ENCODE results near the gene GPR75. TPM values are rescaled to one million over a fixed set of nuclear protein-coding genes. Genes with fewer than 3 reads are reported as not detected.

GPR75 gene
- total RNA-seq, 1 experiment from 2014 or later: 5.3 TPM

DNA sequence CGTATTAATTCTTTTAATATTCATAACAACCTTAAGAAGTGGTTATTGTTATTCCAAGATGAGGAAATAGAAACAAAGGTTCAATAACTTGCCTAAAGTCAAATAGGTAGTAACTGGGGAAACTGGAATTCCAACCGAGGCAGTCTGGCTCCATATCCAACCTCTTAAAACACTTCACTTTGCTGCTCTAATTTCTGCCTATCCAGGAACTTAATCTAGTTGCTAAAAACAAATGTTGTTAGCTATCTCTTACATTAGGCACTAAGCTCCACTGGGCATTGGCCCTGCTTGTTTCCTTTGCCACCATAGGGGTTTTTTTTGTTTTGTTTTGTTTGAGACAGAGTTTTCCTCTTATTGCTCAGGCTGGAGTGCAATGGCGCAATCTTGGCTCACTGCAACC, 48.2 kb downstream of the GPR75 start:
- H3K18ac ChIP-seq (ENCODE audit: insufficient read length, low read depth, low read length): no peak overlapping the region
- H2BK12ac ChIP-seq (ENCODE audit: insufficient read length, low read depth, low read length): no peak overlapping the region
- H2BK20ac ChIP-seq (ENCODE audit: low read depth, low read length, poor library complexity, severe bottlenecking): no peak overlapping the region
- no peak overlapping the region for H3K27ac ChIP-seq (ENCODE audit: insufficient read length, low read depth, low read length)
- no peak overlapping the region for H4K91ac ChIP-seq (ENCODE audit: insufficient read length, low read depth, low read length)
- no peak overlapping the region for H3K27ac Mint-ChIP-seq
- H3K4ac ChIP-seq (ENCODE audit: low read depth, low read length): no peak overlapping the region
- H2BK120ac ChIP-seq (ENCODE audit: low read depth, low read length, poor library complexity, severe bottlenecking): no peak overlapping the region
- H3K4me3 Mint-ChIP-seq: no peak overlapping the region
- H3K23me2 ChIP-seq (ENCODE audit: insufficient read length, low read depth, low read length, poor library complexity, severe bottlenecking): no peaks in the 10 kb centered on the region
- no peak overlapping the region for H2AK5ac ChIP-seq (ENCODE audit: insufficient read length, low read length)
- no peak overlapping the region for H2BK5ac ChIP-seq (ENCODE audit: insufficient read length, low read length)
- WGBS (ENCODE audit: extremely low coverage, insufficient read length, low lambda C conversion rate): no CpG with 5 or more reads among the region's 3 CpGs
- no peak overlapping the region for H3K23ac ChIP-seq (ENCODE audit: insufficient read length, low read depth, low read length)
- no peak overlapping the region for H3T11ph ChIP-seq (ENCODE audit: low read length)
- peaks cover 10 to 63% (median 57%) of the 10 kb centered on the region in 3 experiments for H3K36me3 Mint-ChIP-seq (ENCODE audit: insufficient read depth in 1 of 3, low read depth in 3 of 3)
- no peak for DNase-seq
- TF ChIP-seq, protein P1, sequence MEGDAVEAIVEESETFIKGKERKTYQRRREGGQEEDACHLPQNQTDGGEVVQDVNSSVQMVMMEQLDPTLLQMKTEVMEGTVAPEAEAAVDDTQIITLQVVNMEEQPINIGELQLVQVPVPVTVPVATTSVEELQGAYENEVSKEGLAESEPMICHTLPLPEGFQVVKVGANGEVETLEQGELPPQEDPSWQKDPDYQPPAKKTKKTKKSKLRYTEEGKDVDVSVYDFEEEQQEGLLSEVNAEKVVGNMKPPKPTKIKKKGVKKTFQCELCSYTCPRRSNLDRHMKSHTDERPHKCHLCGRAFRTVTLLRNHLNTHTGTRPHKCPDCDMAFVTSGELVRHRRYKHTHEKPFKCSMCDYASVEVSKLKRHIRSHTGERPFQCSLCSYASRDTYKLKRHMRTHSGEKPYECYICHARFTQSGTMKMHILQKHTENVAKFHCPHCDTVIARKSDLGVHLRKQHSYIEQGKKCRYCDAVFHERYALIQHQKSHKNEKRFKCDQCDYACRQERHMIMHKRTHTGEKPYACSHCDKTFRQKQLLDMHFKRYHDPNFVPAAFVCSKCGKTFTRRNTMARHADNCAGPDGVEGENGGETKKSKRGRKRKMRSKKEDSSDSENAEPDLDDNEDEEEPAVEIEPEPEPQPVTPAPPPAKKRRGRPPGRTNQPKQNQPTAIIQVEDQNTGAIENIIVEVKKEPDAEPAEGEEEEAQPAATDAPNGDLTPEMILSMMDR (conservative IDR thresholded peaks at IDR 0.05): no peak
- no peak overlapping the region for H4K5ac ChIP-seq (ENCODE audit: insufficient read length, low read depth, low read length)
- no peak overlapping the region for H4K8ac ChIP-seq (replicated peaks; ENCODE audit: insufficient read length, low read depth, low read length)
- H3K27me3 Mint-ChIP-seq (ENCODE audit: low read depth): no peaks in the 10 kb centered on the region
- no peak overlapping the region for H3K14ac ChIP-seq (ENCODE audit: insufficient read depth, low read length)
- no peak overlapping the region for H2BK15ac ChIP-seq (ENCODE audit: low read depth, low read length)
- no peaks in the 10 kb centered on the region for H3K9me3 Mint-ChIP-seq
- H3K4me2 ChIP-seq (ENCODE audit: insufficient read depth, insufficient read length, low read length): no peak overlapping the region
- H2AFZ ChIP-seq (ENCODE audit: low read length): no peak overlapping the region
- no peaks in the 10 kb centered on the region for H3K27me3 ChIP-seq (ENCODE audit: insufficient read depth, low read length)
- H4K20me1 ChIP-seq (ENCODE audit: control insufficient read depth, insufficient read depth, insufficient read length): no peaks in the 10 kb centered on the region
- H3K4me1 ChIP-seq (ENCODE audit: insufficient read depth, low read length): no peaks in the 10 kb centered on the region
- H3K9ac ChIP-seq (ENCODE audit: extremely low read depth, insufficient read length, low read length): no peak overlapping the region
- H3K79me1 ChIP-seq (ENCODE audit: insufficient read depth, low read depth, low read length, poor library complexity, severe bottlenecking): no peaks in the 10 kb centered on the region
- no peaks in the 10 kb centered on the region for H3K4me1 Mint-ChIP-seq
- H3K56ac ChIP-seq (ENCODE audit: insufficient read length, low read depth, low read length): no peak overlapping the region
- no peaks in the 10 kb centered on the region for H3K79me2 ChIP-seq (ENCODE audit: insufficient read depth, low read length)
- H3K9me3 ChIP-seq (ENCODE audit: control insufficient read depth, low read depth, low read length): no peaks in the 10 kb centered on the region

Small RNAs within 50 kb of the gene (microRNA-seq; reads per million reads assigned to microRNA genes)
- gene MIR3682 (ENCODE audit: borderline microRNAs expressed): not detected

Other genes with a start within 250 kb of the GPR75 start
- gene CHAC2, start 92.2 kb downstream of the GPR75 start, total RNA-seq (2021): 10.7 and 11.3 TPM in 2 replicates
- gene ASB3, start 73.0 kb downstream of the GPR75 start, total RNA-seq (2021): 23.1 and 25.5 TPM in 2 replicates
- gene ERLEC1, start 72.9 kb downstream of the GPR75 start, total RNA-seq (2021): 21.6 and 23.3 TPM in 2 replicates
- gene PSME4, start 111.0 kb upstream of the GPR75 start, total RNA-seq (2021): 77.3 and 87.4 TPM in 2 replicates